ENCODE data around the gene GABRD. TPM values are rescaled to one million over a fixed set of nuclear protein-coding genes. Genes with fewer than 3 reads are reported as not detected.

Gene GABRD
- total RNA-seq, 2 donors from 2014 or later = not detected

DNA sequence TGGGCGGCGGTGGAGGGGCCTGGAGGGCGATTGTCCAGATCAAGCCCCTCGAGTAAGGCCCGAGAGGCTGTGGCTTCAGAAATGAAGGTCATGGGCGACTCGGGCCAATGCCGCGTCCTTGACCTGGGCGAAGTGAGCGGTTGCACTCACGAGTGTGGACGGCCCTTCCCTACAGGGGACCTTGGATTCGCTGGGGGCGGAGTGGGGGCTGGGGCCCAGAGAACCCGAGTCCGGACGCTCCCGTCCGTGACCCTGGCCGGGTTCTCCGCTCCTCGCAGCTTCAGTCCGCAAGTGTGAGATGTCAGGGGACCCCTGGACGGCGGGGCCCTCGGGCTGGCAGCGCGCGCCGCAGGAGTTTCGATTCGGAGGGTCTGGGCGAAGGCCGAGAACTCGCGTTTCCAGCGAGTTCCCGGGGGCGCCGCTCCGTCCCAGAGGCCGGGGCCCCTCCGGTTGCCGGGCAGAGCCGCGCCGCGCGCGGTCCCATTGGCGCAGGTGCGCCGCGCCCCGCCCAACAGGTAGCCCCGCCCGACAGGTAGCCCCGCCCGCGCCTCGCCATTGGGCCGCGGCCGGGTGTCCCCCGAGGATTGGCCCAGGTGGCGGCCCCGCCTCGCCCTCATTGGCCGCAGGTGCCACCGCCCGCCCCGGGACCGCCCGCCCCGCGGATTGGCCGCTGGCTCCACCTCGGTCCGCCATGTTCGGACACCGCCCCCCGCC lies 30.7 kb downstream of the GABRD start, which contains the start of gene PRKCZ:
TSS of gene PRKCZ (plus strand) at position 694 of the 714 bp plus-strand sequence. CDS start 220 bp downstream, outside the sequence.
- TF ChIP-seq, protein P1, sequence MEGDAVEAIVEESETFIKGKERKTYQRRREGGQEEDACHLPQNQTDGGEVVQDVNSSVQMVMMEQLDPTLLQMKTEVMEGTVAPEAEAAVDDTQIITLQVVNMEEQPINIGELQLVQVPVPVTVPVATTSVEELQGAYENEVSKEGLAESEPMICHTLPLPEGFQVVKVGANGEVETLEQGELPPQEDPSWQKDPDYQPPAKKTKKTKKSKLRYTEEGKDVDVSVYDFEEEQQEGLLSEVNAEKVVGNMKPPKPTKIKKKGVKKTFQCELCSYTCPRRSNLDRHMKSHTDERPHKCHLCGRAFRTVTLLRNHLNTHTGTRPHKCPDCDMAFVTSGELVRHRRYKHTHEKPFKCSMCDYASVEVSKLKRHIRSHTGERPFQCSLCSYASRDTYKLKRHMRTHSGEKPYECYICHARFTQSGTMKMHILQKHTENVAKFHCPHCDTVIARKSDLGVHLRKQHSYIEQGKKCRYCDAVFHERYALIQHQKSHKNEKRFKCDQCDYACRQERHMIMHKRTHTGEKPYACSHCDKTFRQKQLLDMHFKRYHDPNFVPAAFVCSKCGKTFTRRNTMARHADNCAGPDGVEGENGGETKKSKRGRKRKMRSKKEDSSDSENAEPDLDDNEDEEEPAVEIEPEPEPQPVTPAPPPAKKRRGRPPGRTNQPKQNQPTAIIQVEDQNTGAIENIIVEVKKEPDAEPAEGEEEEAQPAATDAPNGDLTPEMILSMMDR (IDR thresholded peaks at IDR 0.05) = no peak
- peak in 2 of 3 donors; percentile 45 to 51 for TF ChIP-seq POLR2A (IDR thresholded peaks at IDR 0.05)
- Histone ChIP-seq H3K4me3 (peak within 1 kb of the TSS; percentile 37 to 67), H3K27ac (peak within 1 kb of the TSS; percentile 40 to 79 (median 68)), H3K9me3 (no peaks in the 10 kb centered on the region), H3K27me3 (no peaks in the 10 kb centered on the region), H3K36me3 (replicated peaks in 1 of 2; ENCODE audit: insufficient read depth in 1 of 2, low read depth in 2 of 2) (no peaks in the 10 kb centered on the region), H3K4me1 (peaks cover 33% of the 10 kb centered on the region)
- WGBS, 2 donors = 2% methylated on average over 70 of the region's 83 CpGs; no CpG with 5 or more reads in 1 of the 2 donors
- intact Hi-C loops (cut with DNase I) = no loop called here
- peak; percentile 93 for ATAC-seq
- DNase-seq = peak; percentile 95 to 97 (median 96)

DNA sequence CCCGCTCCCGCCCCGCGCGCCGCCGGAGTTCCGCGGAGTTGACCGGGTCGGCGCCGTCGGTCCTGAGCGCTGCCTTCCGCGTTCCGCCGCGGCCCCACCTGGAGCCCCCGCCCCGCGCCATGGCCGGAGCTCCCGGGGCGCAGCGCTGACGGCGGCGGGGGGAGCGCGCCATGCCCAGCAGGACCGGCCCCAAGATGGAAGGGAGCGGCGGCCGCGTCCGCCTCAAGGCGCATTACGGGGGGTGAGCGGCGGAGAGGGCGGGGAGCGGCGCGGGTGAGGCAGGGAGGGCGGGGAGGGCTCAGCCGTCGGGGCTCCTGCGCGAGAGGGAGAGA lies 31.3 kb downstream of the GABRD start:
- intact Hi-C loops (cut with DNase I) = no loop called here
- no peaks in the 10 kb centered on the region for H3K36me3 ChIP-seq (replicated peaks in 1 of 2; ENCODE audit: insufficient read depth in 1 of 2, low read depth in 2 of 2)
- peak overlapping the region; percentile 37 to 67 for H3K4me3 ChIP-seq
- peak overlapping the region; percentile 11 to 79 (median 68) for H3K27ac ChIP-seq
- TF ChIP-seq, protein P1 (IDR thresholded peaks at IDR 0.05) = no peak
- TF ChIP-seq POLR2A (IDR thresholded peaks at IDR 0.05) = no peak
- H3K4me1 ChIP-seq = peaks cover 28% of the 10 kb centered on the region
- DNase-seq = no peak
- no peaks in the 10 kb centered on the region for H3K27me3 ChIP-seq
- 0% methylated on average over 3 of the region's 51 CpGs; no CpG with 5 or more reads in 1 of the 2 donors for WGBS, 2 donors
- ATAC-seq = peak; percentile 40
- H3K9me3 ChIP-seq = no peaks in the 10 kb centered on the region

DNA sequence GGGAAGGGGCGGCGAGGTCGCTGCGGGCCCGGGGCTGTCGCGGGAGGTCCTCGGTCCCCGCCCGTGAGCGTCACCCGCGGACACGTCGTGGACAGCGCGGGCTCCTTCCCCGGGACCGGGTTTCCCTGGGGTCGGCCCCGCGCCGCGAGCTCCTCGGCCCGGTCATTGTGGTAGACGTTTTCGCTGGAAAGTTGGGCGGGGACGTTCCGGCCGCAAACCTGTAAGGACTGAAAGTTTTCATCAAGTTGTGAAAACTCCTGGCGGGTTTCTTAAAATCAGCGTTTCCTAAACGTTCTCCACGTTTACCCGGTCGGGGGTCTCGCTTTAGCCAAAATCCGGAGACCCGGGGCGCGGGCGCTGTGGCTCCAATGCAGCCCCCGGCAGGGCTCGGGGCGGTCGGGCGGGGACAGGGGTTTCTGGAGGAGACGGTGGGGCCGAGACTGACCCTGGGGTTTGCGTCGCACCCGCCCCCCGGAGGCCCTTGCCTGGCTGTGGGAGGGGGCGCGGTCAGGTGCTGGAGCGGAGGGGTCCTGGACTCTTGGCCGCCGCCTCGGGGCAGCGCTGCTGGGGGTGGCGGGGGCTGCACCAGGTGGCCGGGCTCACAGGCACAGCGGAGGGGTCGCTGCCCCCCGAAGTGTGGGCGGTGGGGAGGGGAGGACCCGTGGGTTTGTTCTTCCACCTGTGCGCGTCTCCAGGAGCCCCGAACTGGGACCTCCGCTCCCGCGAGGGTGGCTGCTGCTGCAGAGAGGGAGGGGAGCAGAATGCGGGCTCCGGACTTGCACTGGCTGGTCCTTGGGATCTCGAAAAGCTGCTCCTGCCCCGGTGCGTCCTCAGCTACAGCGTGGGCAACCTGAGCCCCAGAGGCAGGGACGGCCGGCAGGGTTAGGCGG lies 31.9 kb downstream of the GABRD start:
- ATAC-seq (peak; percentile 2), DNase-seq (peak in 1 of 4 donors; percentile 24)
- intact Hi-C loops (cut with DNase I) = no loop called here
- H3K27ac ChIP-seq = peak overlapping the region; percentile 11 to 79 (median 68)
- no peaks in the 10 kb centered on the region for H3K9me3 ChIP-seq
- 7% methylated on average over 14 to 78 of the region's 84 CpGs for WGBS, 2 donors
- H3K36me3 ChIP-seq (replicated peaks in 1 of 2; ENCODE audit: insufficient read depth in 1 of 2, low read depth in 2 of 2) = no peaks in the 10 kb centered on the region
- TF ChIP-seq, protein P1 (IDR thresholded peaks at IDR 0.05) = no peak
- no peak for TF ChIP-seq POLR2A (IDR thresholded peaks at IDR 0.05)
- H3K4me3 ChIP-seq = peak overlapping the region; percentile 37 to 67
- H3K27me3 ChIP-seq = no peaks in the 10 kb centered on the region
- peaks cover 28% of the 10 kb centered on the region for H3K4me1 ChIP-seq

DNA sequence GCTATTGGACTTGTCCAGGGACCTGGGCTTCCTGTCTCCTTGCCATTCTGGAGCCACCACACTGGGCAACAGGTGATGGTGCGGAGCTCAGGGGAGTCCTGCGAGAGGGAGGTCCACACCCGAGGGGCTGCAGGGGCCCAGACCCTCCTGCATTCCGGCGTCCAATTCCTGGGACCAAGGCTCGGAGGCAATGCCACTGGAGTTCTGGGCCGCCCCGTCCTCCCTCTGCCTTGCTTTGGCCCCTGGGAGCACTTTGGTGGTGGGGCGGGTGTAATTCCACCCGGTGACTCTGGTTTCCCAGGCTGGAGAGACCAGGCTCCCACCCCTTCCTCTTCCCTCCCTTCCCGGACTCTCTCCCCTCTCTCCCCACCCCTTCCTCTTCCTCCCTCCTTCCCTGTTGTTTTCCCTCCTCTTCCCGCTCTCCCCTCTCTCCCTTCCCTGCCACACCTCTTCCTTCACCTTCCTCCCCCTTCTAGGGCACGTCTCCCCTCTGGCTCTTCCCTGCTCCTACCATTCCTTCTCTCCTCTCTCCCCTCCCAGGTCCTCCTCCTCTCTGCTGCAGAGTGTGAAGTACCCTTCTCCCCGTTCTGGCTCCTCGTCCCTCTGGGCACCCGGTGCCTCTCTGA lies 33.0 kb downstream of the GABRD start:
- Histone ChIP-seq H3K9me3 (no peaks in the 10 kb centered on the region), H3K4me3 (no peak overlapping the region), H3K36me3 (replicated peaks in 1 of 2; ENCODE audit: insufficient read depth in 1 of 2, low read depth in 2 of 2) (no peaks in the 10 kb centered on the region), H3K4me1 (peaks cover 24% of the 10 kb centered on the region), H3K27me3 (no peaks in the 10 kb centered on the region), H3K27ac (no peak overlapping the region)
- DNase-seq = no peak
- intact Hi-C loops (cut with DNase I) = no loop called here
- ATAC-seq = no peak
- WGBS, 2 donors = 81 to 87% methylated on average over 11 to 16 of the region's 16 CpGs
- no peak for TF ChIP-seq POLR2A (IDR thresholded peaks at IDR 0.05)
- TF ChIP-seq, protein P1 (IDR thresholded peaks at IDR 0.05) = no peak

All from body of pancreas (tissue), 4 donors.